HG02943 (cell line): ENCODE data around the gene PIP4K2A.
"Not testable (repeated sequence)": the region's sequence is repeated elsewhere in the genome, so short reads cannot be mapped to it uniquely, and the experiment has no call there.

ENCODE experiments used
- ATAC-seq: cut with Tn5 transposase; IDR thresholded peaks from one replicate; pipeline ENCODE4 v1.9.1; 2021; ENCODE audit warnings: mild to moderate bottlenecking, low read depth, moderate library complexity; ENCODE audit not compliant: unreplicated experiment

The PIP4K2A gene

DNA sequence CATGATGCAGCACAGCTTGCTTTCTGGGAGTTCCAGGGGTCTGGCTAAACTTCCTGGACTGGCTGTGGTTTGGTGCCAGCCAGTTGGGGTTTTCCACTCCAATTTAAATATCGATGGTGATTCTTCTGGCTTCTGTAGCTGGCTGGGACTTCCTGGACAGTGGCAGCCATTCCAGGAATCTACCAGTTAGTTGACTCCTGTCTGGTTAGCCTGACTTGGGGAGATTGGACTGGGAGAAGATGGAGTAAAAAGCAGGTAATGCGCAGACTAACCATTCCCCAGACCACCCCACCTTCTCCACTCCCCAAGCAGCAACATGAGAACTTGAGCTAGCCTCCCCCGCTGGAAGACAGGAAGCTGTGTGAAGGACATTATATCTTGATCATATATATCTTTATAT lies 6.3 kb upstream of the PIP4K2A start:
- no peak for ATAC-seq

DNA sequence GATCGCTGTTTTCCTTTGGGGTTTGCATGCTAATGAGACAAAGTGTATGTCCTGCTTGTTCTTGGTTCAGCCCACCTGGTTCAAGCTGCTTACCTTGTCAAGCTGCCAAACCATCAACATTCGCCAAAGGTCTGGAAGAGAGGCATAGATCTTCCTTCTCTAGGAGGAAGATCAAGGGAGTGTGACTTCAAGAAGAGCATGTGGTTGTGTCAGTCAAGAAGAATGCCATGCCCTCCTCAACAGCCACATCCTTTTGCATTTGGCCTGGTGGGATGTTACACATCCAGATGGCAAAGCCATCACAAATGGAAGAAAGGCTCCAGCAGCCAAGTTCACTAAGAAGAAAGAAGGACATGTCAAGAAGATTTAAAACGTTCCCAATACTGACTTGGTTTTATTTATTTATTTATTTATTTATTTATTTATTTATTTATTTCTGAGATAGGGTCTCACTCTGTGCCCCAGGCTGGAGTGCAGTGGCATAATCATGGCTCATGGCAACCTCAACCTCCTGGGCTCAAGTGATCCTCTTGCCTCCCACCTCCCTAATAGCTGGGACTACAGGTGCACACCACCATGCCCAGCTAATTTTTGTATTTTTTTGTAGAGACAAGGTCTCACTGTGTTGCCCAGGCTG lies 5.1 kb upstream of the PIP4K2A start:
- no peak for ATAC-seq

DNA sequence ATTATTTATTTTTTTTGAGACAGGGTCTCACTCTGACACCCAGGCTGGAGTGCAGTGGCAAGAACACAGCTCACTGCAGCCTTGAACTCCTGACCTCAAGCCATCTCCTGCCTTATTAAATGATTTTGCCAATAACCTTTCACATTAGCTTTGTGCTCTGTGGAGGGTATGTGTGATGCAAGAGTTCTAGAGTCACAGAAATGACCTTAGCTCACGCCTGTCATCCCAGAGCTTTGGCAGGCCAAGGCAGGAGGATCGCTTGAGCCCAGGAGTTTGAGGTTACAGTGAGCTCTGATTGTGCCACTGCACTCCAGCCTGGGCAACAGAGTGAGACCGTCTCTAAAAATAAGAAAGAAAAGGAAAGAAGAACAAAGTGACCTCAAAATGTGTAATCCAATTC lies 4.3 kb upstream of the PIP4K2A start:
- not testable (repeated sequence) for ATAC-seq

DNA sequence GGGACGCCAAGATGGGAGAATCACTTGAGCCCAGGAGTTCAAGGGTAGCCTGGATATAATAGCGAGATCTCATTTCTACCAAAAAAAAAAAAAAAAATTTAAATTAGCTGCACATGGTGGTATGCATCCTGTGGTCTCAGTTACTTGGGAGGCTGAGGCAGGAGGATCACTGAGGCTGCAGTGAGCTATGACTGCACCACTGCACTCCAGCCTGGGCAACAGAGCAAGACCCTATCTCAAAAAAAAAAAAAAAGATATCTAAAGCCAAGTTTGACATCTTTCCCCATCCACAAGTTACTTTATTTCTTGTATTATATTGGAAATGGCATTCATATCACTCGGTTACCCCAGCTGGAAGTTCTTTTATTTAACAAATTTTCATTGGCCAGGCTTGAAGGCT lies 3.4 kb upstream of the PIP4K2A start:
- no peak for ATAC-seq

DNA sequence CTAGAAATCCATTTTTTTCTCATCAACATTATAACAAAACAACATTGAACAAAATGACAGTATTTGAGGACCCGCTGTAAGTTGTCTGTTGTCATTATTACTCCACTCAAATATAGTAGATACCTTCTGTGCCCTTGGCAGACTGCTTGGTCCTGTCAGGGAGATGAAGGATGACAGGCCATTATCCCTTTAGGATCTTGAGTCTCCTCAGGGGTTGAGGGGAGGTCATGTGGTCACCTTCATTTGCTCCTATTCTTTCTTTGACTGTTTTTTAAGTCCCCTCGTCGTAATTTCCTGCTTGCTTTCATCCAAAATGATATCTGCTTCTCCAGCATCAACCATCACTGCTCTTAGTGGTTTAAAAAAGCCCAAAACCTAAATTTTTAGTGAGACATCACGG lies 2.6 kb upstream of the PIP4K2A start:
- no peak for ATAC-seq

DNA sequence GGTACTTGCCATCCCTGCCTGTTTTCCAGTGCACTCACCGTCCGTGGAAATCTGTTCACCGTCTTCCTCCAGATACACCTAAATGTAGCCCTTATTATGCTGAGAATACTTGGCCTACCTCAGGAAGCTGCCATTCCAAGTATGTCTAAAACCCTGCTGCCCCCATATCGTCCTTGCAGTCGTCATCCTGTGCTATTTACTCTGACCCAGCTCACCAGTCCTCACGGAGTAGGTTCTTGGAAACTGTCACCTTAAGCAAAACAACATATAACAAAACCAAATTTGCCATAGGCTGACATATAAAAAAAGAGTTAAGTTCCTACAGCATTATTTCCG lies 880 bp upstream of the PIP4K2A start:
- ATAC-seq: no peak

DNA sequence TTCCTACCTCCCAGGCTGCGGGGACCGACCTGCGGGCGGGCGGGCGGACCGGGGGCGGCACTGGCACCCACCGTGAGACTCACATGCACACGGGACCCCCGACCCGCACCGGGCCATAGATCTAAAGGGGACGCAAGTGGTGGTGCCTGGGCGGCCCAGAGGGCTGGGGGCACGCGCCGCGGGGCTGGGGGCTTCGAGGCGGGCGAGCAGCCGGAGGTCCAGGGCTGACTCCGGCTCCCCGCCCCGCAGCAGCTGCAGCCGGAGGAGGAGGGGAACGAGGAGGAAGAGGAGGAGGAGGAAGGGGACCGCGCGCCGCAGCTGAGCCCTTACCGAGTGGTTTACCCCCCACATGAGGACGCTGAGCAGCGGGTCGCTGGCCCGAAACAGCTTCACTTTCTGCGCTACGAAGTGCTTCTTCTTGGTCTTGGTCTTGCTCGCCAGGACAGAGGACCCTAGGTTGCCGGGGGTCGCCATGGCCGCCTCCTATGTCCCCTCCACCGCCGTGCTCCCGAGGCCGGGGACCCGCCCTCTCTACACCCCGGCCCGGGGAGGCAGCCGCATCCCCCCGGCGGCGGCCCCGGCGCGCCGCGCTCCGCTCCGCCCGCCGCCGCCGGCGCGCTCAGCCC lies 412 bp downstream of the PIP4K2A start:
- ATAC-seq: peak; percentile 35

DNA sequence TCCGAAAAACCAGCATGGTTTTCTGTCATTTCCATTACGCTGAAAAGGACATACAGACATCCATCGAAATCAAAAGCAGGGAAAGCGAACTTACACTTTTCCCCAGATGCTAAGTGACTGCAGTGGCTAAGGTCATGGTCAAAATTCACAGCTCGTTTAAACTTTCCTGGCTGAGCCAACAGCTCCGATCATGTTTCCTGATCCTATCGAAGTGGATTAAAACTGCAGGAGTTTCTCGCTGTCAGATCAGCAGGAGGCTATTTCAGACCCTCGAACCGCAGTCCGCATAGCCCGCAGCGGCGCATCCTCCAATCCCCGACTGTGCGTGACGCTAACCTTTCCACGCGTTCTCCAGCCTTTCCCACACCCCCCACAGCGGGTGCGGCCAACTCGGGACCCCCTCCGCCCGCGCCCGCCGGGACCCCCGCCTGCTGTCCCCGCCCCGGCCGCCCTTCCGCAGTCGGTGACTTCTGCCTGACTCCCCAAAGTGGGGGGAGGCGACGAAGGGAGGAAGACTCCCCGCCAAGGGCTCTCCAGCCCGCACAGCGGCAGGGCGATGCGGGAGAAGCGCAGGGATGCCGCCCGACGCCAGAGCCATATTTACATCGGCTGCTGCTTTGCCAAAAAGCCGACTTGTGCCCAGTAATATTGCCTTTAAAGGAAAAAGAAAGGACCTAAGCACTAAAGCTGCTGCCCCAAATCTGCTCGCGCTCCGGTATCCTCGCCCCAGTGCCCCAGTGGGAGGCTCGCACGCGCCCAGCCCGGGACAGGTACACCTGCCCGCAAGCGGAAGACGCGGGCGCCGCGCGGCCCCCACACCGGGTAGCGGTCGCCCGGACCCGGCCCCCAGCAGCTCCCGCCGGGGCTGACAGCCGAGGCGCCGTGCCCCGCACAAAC lies 1.2 kb downstream of the PIP4K2A start:
- peak; percentile 26 for ATAC-seq

DNA sequence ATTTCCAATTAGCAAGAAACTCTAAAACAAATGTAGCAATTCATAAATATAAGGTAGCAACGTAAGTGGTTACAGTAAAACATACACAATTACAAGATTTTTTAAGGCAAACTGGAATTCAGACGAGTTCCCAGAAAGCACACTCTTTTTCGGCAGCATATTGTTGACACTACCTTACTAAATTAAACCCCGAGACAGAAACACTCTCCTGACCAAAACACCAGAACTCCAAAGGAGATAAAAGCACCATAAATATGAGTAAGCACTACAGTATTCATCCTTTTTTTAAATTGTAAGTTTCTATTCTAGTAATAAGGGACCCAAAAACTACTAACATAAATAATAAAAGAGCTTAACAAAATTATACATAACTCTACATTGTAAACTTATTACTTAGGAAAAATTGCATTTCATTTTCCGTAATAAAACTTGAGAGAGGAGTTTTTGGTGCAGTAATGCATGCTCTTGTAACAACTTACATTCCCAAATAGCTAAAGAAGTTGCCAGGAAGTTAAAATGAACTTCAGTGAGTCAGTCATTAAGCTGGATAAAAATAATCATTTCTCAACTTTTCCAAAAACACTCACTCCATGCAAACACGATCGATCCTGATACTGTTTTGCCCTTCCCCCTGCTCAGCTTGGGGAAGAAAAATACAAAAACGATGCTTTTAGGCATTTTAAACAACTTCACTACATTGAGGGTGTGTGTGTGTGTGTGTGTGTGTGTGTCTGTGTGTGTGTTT lies 2.0 kb downstream of the PIP4K2A start:
- ATAC-seq: no peak

DNA sequence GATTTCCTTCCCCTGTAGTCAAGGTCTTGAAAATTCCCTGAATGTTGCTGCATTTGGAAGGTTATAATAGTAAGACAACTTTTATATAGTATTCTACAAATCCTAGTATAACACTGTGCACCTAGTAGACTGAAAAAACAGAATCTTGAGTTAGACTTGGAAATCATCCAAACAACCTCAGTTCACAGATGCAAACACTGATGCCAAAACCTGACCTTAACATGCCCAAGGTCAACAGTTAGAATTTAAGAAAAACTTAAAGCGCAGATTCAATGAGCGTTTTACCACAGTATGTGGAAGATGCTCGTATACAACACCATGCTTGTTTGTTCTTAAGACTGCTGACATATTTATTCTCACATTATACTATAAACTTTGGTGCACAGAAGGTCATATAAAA lies 3.0 kb downstream of the PIP4K2A start:
- ATAC-seq: no peak

DNA sequence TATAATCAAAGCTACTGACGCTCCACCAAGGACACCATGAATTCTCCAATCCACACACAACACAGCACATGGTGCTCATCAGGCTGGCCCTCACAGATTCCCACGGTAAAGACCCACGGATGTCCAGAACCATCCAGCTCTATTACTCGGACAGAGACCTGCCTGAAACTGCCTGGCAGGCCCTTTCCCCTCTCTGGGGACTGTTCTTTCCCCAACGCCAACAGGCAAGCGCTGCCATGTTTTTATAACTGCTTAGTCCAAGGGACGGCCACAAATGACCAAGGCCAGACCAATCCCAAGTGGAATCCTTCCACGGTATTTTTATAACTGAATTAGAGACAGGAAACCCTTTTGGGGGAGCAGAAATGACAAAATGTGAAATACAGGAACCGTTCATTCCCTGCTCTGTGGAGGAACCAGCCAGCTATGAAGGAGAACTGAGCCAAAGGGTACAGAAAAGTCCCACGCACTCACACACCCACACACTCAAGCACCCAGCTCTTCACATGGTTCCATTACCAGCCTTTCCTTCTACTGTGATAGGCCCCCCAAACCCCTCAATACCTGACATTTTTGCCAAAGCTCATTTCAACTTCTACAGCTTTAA lies 4.1 kb downstream of the PIP4K2A start:
- no peak for ATAC-seq

DNA sequence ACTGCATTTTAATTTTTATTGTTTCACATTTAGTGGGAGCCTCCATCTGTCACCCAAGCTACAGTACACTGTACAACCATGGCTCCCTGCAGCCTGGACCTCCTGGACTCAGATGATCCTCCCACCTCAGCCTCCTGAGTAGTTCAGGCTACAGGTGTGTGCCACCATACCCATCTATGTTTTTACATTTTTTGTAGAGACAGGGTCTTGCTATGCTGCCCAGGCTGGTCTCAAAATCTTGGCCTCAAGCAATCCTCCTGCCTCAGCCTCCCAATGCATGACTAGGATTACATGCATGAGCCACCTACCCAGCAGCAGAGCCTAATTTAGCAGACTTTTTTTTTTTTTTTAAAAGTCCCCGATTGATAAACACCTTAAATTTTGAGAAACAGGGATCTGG lies 5.6 kb downstream of the PIP4K2A start:
- ATAC-seq: no peak

DNA sequence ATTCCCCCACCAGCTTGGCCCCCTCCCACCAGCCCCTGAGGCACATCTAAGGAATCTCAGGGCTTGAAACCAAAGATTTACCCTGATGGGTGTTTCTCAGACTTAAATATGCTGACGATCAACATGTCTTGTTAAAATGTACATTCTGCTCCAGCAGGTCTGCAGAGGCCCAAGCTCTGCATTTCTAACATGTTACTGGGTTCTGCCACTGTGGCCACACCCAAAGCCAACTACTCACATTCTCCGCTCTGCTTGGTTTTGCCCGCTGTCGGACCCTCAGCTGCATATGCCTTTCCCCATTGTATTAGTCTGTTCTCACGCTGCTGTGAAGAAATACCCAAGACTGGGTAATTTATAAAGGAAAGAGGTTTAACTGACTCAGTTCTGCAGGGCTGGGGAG lies 8.9 kb downstream of the PIP4K2A start:
- no peak for ATAC-seq

DNA sequence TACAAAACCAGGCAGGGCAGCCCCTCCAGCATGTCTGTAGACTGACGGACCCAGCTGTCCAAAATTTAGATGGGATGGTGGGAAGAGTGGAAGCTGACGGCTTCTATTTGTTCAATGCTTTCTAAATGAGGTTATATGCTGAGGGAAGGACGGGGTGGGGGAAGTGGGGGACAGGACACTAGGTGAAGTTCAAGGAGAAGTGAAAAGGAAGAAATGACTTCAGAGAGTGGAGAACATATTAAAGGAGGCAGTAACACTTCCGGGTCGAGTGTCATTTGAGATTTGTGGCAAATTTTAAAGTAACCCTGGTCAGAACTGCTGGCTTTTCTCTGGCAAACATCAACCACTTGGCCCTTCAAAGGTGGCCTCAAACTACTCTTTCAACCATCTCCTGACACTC lies 9.4 kb downstream of the PIP4K2A start:
- ATAC-seq: no peak

DNA sequence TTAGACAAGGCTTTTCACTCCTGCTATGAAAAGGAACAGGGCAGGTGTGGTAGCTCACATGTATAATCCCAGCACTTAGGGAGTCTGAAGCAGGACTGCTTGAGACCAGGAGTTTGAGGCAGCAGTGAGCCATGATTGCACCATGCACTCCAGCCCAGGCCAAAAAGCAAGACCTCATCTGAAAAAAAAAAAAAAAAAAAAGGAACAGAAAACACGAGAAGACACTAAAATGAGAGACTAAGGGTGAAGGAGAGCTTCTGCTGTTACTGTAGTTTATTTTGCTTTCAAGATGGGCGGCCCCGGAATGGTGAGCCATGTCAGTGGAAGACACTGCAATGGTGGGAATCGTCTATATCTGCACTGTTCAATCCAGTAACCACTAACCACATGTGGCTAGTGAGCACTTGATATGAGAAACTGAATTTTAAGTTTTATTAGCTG lies 9.9 kb downstream of the PIP4K2A start:
- no peak for ATAC-seq

DNA sequence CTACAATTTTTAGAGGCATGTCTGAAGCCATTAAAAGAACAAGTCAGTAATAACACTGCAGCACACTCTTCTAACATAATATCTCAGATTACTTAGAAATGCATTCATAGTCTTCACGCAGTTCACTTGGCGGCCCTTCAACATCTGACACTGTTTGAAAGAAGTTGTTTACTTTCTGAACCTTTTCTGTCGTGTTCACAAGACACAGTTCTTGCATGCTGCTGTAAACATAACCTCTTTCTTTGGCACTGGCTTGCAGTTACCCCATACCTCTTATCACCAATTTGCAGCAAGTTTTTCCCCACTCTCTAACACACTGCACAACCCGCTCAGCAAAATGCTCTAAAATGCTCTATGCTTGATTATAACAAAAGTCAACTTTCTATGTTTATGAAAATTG lies 12.0 kb downstream of the PIP4K2A start:
- no peak for ATAC-seq

DNA sequence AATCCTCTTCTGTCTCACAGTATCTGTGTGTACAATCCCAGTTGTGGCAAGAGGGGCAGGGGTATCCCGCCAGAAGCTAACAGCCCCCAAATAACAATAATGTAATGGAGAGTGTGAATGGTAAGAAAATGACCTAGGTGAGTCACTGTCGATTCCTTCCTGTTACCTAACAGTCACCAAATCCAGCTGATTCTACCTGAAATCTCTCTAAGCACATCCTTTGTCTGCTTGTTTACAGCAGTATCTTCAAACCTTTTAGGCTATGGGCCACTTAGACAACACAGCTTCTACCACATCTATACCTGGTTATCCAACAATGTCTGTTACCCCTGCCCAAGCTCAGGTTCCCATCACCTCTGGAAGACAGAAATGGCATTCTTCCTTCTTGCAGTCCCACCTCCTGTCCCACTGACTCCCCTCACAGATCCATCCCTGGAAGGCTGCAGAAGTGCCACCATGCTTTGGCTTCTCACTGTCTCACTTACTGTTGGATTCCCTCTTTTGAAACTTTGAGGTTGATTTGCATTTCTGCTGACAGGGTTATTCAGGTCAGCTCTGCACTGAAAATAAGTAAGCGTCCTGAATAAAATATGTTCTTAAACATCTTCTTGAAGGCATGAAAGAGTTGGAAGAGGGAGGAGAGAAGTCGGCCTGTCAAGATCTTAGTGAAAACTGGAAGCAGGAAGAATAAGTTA lies 13.1 kb downstream of the PIP4K2A start:
- no peak for ATAC-seq

DNA sequence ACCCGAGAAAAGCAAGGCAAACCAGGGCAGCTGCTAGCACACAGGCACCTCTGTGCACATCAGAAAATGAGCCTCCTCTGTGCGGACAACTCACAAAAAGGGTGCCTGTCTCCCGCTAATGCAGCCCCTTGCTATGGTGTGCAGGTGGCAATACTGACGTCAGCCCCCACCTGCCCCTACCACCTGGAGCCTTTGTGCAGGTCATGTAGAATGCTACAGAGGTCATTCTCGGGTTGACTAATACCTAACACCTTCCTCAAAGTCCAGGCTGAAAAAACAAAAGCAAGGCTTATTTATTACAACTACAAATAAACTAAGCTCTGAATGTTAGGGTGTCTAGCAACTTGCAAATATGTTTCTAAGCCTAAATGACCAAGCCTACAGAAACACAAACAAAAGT lies 13.9 kb downstream of the PIP4K2A start:
- no peak for ATAC-seq

DNA sequence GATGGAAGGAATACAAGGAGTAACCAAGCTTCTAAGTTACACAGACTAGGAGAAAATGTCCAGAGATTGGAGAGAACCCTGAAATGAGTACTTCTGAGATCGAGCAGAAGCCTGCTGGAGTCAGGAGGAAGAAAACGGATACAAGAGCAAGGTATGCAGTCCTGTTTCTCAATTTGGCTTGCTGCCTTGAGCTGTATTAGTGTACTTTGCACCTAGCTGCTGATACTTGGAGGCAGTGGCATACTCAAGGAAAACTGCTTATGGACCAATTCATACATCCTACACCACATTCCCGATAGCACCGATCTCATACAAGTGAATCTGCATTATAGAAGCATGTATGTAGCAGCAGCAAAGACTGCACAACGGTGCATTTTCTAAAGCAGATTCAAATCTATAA lies 14.4 kb downstream of the PIP4K2A start:
- ATAC-seq: no peak

DNA sequence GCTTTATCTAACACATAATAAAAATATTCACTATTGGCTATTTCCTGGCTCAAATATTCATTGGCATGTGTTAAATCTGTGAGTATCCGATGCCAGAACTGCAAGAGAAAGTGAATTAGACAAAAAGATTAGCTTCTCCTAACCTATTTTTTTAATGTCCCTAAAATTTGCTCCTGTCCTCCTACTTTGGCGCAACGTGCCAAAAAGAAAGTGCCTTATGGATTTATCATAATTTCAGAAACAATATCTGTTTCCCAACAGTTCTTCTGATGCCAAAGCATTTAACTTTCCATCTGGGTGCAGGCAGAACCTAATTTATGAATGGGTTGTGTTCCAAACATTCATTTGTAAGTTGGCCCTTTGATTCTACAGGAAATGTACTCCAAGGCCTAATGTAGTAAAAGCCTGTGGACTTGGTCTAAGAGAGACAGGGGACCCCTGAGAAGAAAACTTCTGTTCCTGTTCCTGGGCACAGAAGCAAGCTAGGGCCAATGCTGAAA lies 15.4 kb downstream of the PIP4K2A start:
- ATAC-seq: no peak
